ENCODE measurements around the gene MTUS2. TPM values are rescaled to one million over a fixed set of nuclear protein-coding genes. Genes with fewer than 3 reads are reported as not detected.

The MTUS2 gene
- total and polyA plus RNA-seq, 2 donors (not counting 3 experiments of a cell fraction or from before 2014, with no cell fraction given) = not detected

DNA sequence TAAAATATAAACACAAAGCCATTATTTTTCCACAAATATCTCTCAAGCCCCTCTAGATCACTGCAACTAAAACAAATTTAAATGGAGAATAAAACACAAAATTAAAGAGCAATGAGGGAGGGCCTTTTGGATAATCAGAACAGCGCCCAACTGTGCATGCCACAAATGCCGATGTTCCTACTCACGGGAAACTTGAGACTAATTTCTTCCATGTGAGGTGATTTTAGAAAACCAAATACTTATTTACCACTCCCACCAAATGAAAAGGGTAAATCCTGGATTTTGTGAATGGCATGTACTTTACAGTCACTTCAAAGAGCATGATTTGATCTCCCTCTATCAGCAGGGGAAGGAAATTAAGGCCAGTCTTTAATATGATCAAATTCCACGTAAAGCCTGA lies 700.5 kb downstream of the MTUS2 start:
- CTCF ChIA-PET = interaction anchor here (1.0 to 1.9 kb wide), 2 partner anchors 12 to 187 kb away, joined by 3 to 7 read pairs; no protein-coding TSS in a partner anchor

DNA sequence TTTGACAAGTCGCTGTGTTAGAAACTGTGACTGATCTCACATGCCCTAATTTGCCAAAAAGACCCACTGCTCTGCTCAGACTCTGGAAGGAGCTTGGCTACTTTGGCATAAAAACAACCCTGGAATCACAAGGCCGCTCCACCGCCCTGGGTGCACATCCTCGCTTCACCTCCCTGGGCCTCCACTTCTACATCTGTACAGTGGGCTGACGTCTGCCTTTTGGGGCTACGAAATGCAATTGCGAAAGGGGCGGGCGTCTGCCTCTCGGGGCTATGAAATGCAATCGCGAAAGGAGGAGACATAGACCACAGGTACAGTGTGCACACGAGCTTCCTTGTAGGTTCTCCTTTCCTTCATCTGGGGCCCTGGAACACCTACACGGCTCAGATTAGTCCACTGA lies 701.2 kb downstream of the MTUS2 start:
- CTCF ChIA-PET = no interaction called here
- Histone ChIP-seq H3K36me3 (ENCODE audit: control insufficient read depth in 2 of 2, extremely low read depth in 1 of 2, insufficient read depth in 2 of 2, low read length in 2 of 2) (peaks cover 14 to 22% of the 10 kb centered on the region in 2 experiments), H3K79me2 (ENCODE audit: control insufficient read depth, insufficient read depth, low read length) (peaks cover 13% of the 10 kb centered on the region), H3K27me3 (ENCODE audit: control insufficient read depth in 2 of 2, insufficient read depth in 2 of 2, low read length in 2 of 2) (no peaks in the 10 kb centered on the region), H3K4me3 (replicated peaks in 1 of 3; ENCODE audit: insufficient read depth in 1 of 3, low read depth in 1 of 3, low read length in 3 of 3) (no peak overlapping the region), H3K9ac (replicated peaks; ENCODE audit: extremely low read depth, insufficient read depth, low read length) (no peak overlapping the region), H3K4me2 (ENCODE audit: insufficient read depth, low read length) (no peak overlapping the region), H3K4me1 (ENCODE audit: control insufficient read depth, extremely low read depth, insufficient read depth, low read length) (peaks cover 34% of the 10 kb centered on the region), H2AFZ (ENCODE audit: low read depth, low read length) (no peak overlapping the region), H3K9me3 (replicated peaks; ENCODE audit: control insufficient read depth, insufficient read depth, low read length) (no peaks in the 10 kb centered on the region), H4K20me1 (replicated peaks; ENCODE audit: control insufficient read depth, extremely low read depth, insufficient read depth, low read length) (no peaks in the 10 kb centered on the region), H3K9me1 (replicated peaks; ENCODE audit: control insufficient read depth, extremely low read depth, insufficient read depth, low read length) (no peaks in the 10 kb centered on the region), H3K27ac (ENCODE audit: insufficient read depth, low read depth, low read length) (peak overlapping the region; percentile 61)
- no peak for TF ChIP-seq MYC (IDR thresholded peaks at IDR 0.05; ENCODE audit: low read depth, low read length)
- no peak for TF ChIP-seq GATA2 (IDR thresholded peaks at IDR 0.05; ENCODE audit: insufficient read depth, insufficient read length, low read depth, low read length)
- no peak for TF ChIP-seq EZH2 (IDR thresholded peaks at IDR 0.05; ENCODE audit: borderline replicate concordance, low read depth, low read length, severe bottlenecking)
- no peak for TF ChIP-seq FOS (IDR thresholded peaks at IDR 0.05; ENCODE audit: borderline replicate concordance, insufficient read depth, low read length)
- TF ChIP-seq, protein P1, sequence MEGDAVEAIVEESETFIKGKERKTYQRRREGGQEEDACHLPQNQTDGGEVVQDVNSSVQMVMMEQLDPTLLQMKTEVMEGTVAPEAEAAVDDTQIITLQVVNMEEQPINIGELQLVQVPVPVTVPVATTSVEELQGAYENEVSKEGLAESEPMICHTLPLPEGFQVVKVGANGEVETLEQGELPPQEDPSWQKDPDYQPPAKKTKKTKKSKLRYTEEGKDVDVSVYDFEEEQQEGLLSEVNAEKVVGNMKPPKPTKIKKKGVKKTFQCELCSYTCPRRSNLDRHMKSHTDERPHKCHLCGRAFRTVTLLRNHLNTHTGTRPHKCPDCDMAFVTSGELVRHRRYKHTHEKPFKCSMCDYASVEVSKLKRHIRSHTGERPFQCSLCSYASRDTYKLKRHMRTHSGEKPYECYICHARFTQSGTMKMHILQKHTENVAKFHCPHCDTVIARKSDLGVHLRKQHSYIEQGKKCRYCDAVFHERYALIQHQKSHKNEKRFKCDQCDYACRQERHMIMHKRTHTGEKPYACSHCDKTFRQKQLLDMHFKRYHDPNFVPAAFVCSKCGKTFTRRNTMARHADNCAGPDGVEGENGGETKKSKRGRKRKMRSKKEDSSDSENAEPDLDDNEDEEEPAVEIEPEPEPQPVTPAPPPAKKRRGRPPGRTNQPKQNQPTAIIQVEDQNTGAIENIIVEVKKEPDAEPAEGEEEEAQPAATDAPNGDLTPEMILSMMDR (IDR thresholded peaks at IDR 0.05; ENCODE audit: extremely low read depth in 1 of 2, insufficient read depth in 1 of 2, low read depth in 1 of 2, low read length in 2 of 2) = no peak
- TF ChIP-seq, protein P2, sequence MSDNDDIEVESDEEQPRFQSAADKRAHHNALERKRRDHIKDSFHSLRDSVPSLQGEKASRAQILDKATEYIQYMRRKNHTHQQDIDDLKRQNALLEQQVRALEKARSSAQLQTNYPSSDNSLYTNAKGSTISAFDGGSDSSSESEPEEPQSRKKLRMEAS (IDR thresholded peaks at IDR 0.05; ENCODE audit: insufficient read depth, insufficient read length) = no peak
- TF ChIP-seq POLR2A (IDR thresholded peaks at IDR 0.05; ENCODE audit: low read depth, low read length) = no peak
- no peak for TF ChIP-seq JUN (IDR thresholded peaks at IDR 0.05; ENCODE audit: borderline replicate concordance, insufficient read depth, insufficient read length, low read depth)
- TF ChIP-seq POLR2AphosphoS5 (IDR thresholded peaks at IDR 0.05; ENCODE audit: insufficient read depth, low read depth, low read length) = no peak
- POLR2A ChIA-PET = no interaction called here
- dilution Hi-C loops (cut with MboI; ENCODE audit: extremely low pct_ligation_motif_present, low sequenced_read_pairs) = no loop called here
- peak; percentile 43 for FAIRE-seq
- DNase-seq (ENCODE audit: low read depth, low spot score) = no peak
- intact Hi-C loops (cut with micrococcal nuclease) = loop anchor here (5.0 kb wide), 1 partner anchor 71 kb away; no protein-coding TSS in a partner anchor
- no TSS peak for BruUV-seq (replicated peaks)

More for the DNA sequence above, 700.5 kb downstream of the MTUS2 start:
- Histone ChIP-seq H3K27me3 (ENCODE audit: control insufficient read depth in 2 of 2, insufficient read depth in 2 of 2, low read length in 2 of 2) (no peaks in the 10 kb centered on the region), H3K4me1 (ENCODE audit: control insufficient read depth, extremely low read depth, insufficient read depth, low read length) (peaks cover 38% of the 10 kb centered on the region), H4K20me1 (replicated peaks; ENCODE audit: control insufficient read depth, extremely low read depth, insufficient read depth, low read length) (no peaks in the 10 kb centered on the region), H3K9ac (replicated peaks; ENCODE audit: extremely low read depth, insufficient read depth, low read length) (no peak overlapping the region), H3K9me1 (replicated peaks; ENCODE audit: control insufficient read depth, extremely low read depth, insufficient read depth, low read length) (no peaks in the 10 kb centered on the region), H2AFZ (ENCODE audit: low read depth, low read length) (no peak overlapping the region), H3K79me2 (ENCODE audit: control insufficient read depth, insufficient read depth, low read length) (peaks cover 11% of the 10 kb centered on the region), H3K27ac (ENCODE audit: insufficient read depth, low read depth, low read length) (peak overlapping the region; percentile 61), H3K4me2 (ENCODE audit: insufficient read depth, low read length) (peak overlapping the region; percentile 2), H3K4me3 (replicated peaks in 1 of 3; ENCODE audit: insufficient read depth in 1 of 3, low read depth in 1 of 3, low read length in 3 of 3) (no peak overlapping the region), H3K9me3 (replicated peaks; ENCODE audit: control insufficient read depth, insufficient read depth, low read length) (no peaks in the 10 kb centered on the region), H3K36me3 (ENCODE audit: control insufficient read depth in 2 of 2, extremely low read depth in 1 of 2, insufficient read depth in 2 of 2, low read length in 2 of 2) (peaks cover 15 to 22% of the 10 kb centered on the region in 2 experiments)
- peak; percentile 21 for TF ChIP-seq FOS (IDR thresholded peaks at IDR 0.05; ENCODE audit: borderline replicate concordance, insufficient read depth, low read length)
- TF ChIP-seq, protein P1 (IDR thresholded peaks at IDR 0.05; ENCODE audit: extremely low read depth in 1 of 2, insufficient read depth in 1 of 2, low read depth in 1 of 2, low read length in 2 of 2) = no peak
- peak; percentile 41 for TF ChIP-seq JUN (IDR thresholded peaks at IDR 0.05; ENCODE audit: borderline replicate concordance, insufficient read depth, insufficient read length, low read depth)
- no peak for TF ChIP-seq MYC (IDR thresholded peaks at IDR 0.05; ENCODE audit: low read depth, low read length)
- dilution Hi-C loops (cut with MboI; ENCODE audit: extremely low pct_ligation_motif_present, low sequenced_read_pairs) (no loop called here), intact Hi-C loops (cut with micrococcal nuclease) (loop anchor here (5.0 kb wide), 1 partner anchor 72 kb away; no protein-coding TSS in a partner anchor)
- POLR2A ChIA-PET = no interaction called here
- BruUV-seq (replicated peaks) = no TSS peak
- DNase-seq (ENCODE audit: low read depth, low spot score) (peak; percentile 63), FAIRE-seq (peak; percentile 62)
